GM23248 (cell line): ENCODE measurements around the gene TDRD12. TPM values are rescaled to one million over a fixed set of nuclear protein-coding genes. Genes with fewer than 3 reads are reported as not detected.

ENCODE experiments used
- DNase-seq: peaks from one replicate; pipeline ENCODE4 v3.0.0-alpha.2; 2015
- H2AFZ ChIP-seq: fragments of 200-600 bp; sonication (generic); 2 replicates; pipeline ENCODE4 v1.6.1; 2016; ENCODE audit warnings: antibody characterized with exemption
- H3F3A ChIP-seq: fragments of 200-600 bp; sonication (generic); 2 replicates; pipeline ENCODE4 v1.6.1; 2016; ENCODE audit warnings: mild to moderate bottlenecking, antibody characterized with exemption, mixed run types; ENCODE audit not compliant: insufficient read depth
- H3K27ac ChIP-seq: fragments of 200-600 bp; sonication (generic); 2 replicates; pipeline ENCODE4 v1.5.1; 2016; ENCODE audit warnings: mild to moderate bottlenecking
- H3K27me3 ChIP-seq: fragments of 200-600 bp; sonication (generic); replicated peaks from 2 replicates; pipeline ENCODE4 v1.6.1; 2016; ENCODE audit warnings: mild to moderate bottlenecking; ENCODE audit not compliant: insufficient read depth
- H3K36me3 ChIP-seq: fragments of 200-600 bp; sonication (generic); 2 replicates; pipeline ENCODE4 v1.6.1; 2016; ENCODE audit warnings: low read depth, mild to moderate bottlenecking
- H3K4me1 ChIP-seq: fragments of 200-600 bp; sonication (generic); 2 replicates; pipeline ENCODE4 v1.6.1; 2016; ENCODE audit warnings: mild to moderate bottlenecking; ENCODE audit not compliant: insufficient read depth
- H3K4me2 ChIP-seq: fragments of 200-600 bp; sonication (generic); one replicate; pipeline ENCODE4 v1.6.1; 2016; ENCODE audit warnings: mild to moderate bottlenecking; ENCODE audit not compliant: unreplicated experiment
- H3K4me3 ChIP-seq: fragments of 200-600 bp; sonication (generic); 2 replicates; pipeline ENCODE4 v1.5.1; 2016; ENCODE audit warnings: mild to moderate bottlenecking
- H3K79me2 ChIP-seq: fragments of 200-600 bp; sonication (generic); 2 replicates; pipeline ENCODE4 v1.6.1; 2016; ENCODE audit warnings: mild to moderate bottlenecking; ENCODE audit not compliant: insufficient read depth
- H3K9ac ChIP-seq: fragments of 200-600 bp; sonication (generic); 2 replicates; pipeline ENCODE4 v1.6.1; 2016; ENCODE audit warnings: mild to moderate bottlenecking
- H3K9me2 ChIP-seq: fragments of 200-600 bp; sonication (generic); 2 replicates; pipeline ENCODE4 v1.6.1; 2016; ENCODE audit warnings: mixed run types, mild to moderate bottlenecking, moderate library complexity; ENCODE audit not compliant: insufficient read depth
- H3K9me3 ChIP-seq: fragments of 200-600 bp; sonication (generic); one replicate; pipeline ENCODE4 v1.6.1; 2017; ENCODE audit warnings: low read depth
- H4K20me1 ChIP-seq: fragments of 200-600 bp; sonication (generic); 2 replicates; pipeline ENCODE4 v1.6.0; 2016; ENCODE audit not compliant: insufficient read depth
- EZH2 ChIP-seq: fragments of 200-600 bp; sonication (generic); IDR thresholded peaks from 2 replicates; pipeline ENCODE4 v1.6.1; 2018; ENCODE audit warnings: antibody characterized with exemption, mild to moderate bottlenecking; ENCODE audit not compliant: insufficient read depth, poor library complexity, severe bottlenecking
- EZH2phosphoT487 ChIP-seq: fragments of 200-600 bp; sonication (generic); IDR thresholded peaks from 2 replicates; pipeline ENCODE4 v1.6.1; 2018; ENCODE audit warnings: antibody characterized with exemption, moderate library complexity, mild to moderate bottlenecking, low read depth; ENCODE audit not compliant: insufficient read depth
- WGBS, 2 experiments: methylation state at CpG; one replicate each; pipeline ENCODE4 v1.1.6; 2015 to 2017; ENCODE audit warnings: low lambda C conversion rate in 2 of 2, low coverage in 1 of 2; ENCODE audit errors: missing lambda C conversion rate in 2 of 2; 5-methylcytosine and 5-hydroxymethylcytosine counted together
- in situ Hi-C: fragments of 300-500 bp; cut with MboI; formaldehyde crosslinking; loops from 2 replicates; pipeline ENCODE4 v1.15.0; 2020
- polyA plus RNA-seq: library from polyadenylated mRNA; unstranded; fragments of >200 nt; fragmentation: Nextera tagmentation; extraction: Ambion mirVana; gene quantifications from 2 replicates; pipeline ENCODE4 v1.2.1, GENCODE V29; 2016
- total RNA-seq: library from RNA; depleted of rRNA; stranded (reverse); fragments of >200 nt; shearing (Covaris generic); gene quantifications from 2 replicates; pipeline ENCODE4 v1.2.3, GENCODE V29; 2014

The TDRD12 gene
- total and polyA plus RNA-seq, 2 experiments from 2014 or later = 0.09 to 0.22 TPM

DNA sequence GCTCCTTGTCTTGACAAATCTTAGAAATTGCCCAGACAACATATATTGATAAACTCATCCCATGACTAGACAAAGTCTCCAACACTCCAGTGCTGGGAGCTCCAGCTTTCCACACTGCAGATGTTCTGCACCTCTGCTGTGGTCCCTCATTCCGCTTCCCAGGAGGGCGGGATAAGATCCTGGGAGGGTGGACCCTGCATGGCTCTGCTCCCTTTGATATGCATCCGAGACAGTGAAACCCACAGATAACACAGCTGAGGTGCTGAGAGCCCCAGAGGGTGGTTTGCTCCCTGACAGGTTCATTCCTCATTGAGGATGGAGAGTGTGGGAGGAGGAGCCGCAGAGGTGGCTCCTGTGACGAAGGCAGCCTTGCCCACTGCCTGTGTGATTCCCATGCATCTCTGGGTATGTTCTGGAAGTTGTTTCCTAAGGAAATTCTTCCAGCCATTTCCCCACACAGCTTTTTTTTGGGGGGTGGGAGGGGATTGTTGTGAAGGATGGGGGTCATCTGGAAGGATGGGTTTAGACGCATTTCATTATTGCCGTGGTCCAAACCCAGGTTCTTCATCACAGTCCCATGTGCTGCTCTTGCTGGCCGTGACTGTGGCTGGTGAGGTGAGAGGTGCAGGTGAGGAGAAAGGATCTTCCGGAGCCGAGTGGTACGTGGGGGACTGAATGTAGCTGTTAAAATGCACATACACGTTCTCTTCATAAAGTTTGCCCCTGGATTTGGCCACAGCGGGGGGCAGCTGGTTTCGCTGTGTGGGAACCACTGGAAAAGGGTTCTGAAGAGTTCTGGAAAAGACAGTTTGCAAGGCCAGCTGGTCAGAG, 103.6 kb downstream of the TDRD12 start:
- H3K9me3 ChIP-seq = no peaks in the 10 kb centered on the region
- no peaks in the 10 kb centered on the region for H3F3A ChIP-seq
- TF ChIP-seq EZH2phosphoT487 = no peak
- no peak for TF ChIP-seq EZH2
- no peak for DNase-seq
- WGBS, 2 experiments = 50 to 52% methylated on average over 14 of the region's 14 CpGs
- H3K79me2 ChIP-seq = no peaks in the 10 kb centered on the region
- no peaks in the 10 kb centered on the region for H4K20me1 ChIP-seq
- in situ Hi-C loops = no loop called here
- no peak overlapping the region for H3K4me3 ChIP-seq
- no peak overlapping the region for H3K4me2 ChIP-seq
- H3K27ac ChIP-seq = no peak overlapping the region
- H3K9ac ChIP-seq = no peak overlapping the region
- peaks cover 12% of the 10 kb centered on the region for H3K27me3 ChIP-seq
- H3K4me1 ChIP-seq = no peaks in the 10 kb centered on the region
- H3K36me3 ChIP-seq = no peaks in the 10 kb centered on the region
- H3K9me2 ChIP-seq = no peaks in the 10 kb centered on the region
- H2AFZ ChIP-seq = no peak overlapping the region

DNA sequence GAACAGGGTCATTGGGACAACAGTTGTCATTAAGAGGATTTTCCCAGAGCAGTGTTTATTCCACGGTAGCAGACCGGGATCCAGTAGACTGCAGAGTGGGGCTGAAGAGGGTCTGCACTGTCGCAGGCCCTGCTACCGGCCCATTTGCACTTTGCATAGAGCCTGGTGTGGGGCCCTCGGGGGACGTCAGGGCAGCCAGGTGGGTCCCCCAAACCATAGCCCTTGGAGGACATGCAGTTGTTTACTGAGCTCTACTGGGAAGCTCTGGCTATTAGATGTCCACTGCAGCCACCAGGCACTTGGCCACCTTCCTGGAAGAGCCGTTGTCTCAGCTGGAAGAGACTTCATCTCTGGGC, 104.2 kb downstream of the TDRD12 start:
- Histone ChIP-seq H3K4me2 (no peak overlapping the region), H3K36me3 (no peaks in the 10 kb centered on the region), H3K9me2 (no peaks in the 10 kb centered on the region), H4K20me1 (no peaks in the 10 kb centered on the region), H3K4me1 (no peaks in the 10 kb centered on the region), H3K79me2 (no peaks in the 10 kb centered on the region), H3F3A (no peaks in the 10 kb centered on the region), H3K9ac (no peak overlapping the region), H3K27me3 (peaks cover 12% of the 10 kb centered on the region), H3K9me3 (no peaks in the 10 kb centered on the region), H3K4me3 (no peak overlapping the region), H2AFZ (no peak overlapping the region), H3K27ac (no peak overlapping the region)
- WGBS, 2 experiments = 57 to 59% methylated on average over 5 to 7 of the region's 7 CpGs
- in situ Hi-C loops = no loop called here
- TF ChIP-seq EZH2phosphoT487 (no peak), EZH2 (no peak)
- DNase-seq = no peak

DNA sequence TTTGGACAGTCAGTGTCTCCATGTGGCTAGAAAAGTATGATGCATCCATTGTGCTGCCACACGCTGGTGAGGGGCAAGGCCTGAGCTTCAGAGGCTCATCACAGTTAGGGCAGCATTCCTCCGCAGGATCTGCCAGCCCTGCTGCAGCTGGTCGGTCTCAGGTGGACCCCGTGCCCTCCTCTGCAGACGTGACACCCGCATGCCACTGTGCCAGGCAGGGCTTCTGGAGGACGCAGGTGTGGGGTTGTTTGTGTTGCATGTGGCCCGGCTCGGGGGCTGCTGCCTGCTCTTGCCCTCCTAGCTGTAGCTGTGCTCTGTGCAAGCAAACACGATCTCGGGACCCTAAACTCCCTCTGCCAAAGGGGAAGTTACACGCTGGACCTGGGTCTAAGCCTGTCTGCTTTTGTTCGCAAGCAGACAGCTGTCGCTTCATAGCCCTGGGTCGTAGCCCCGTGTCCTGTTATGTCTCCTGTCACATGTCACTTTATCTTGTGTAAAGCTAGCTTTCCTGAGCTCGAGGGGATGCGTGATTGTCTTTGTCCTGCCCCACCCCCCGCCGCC, 104.7 kb downstream of the TDRD12 start:
- H3K9ac ChIP-seq = no peak overlapping the region

DNA sequence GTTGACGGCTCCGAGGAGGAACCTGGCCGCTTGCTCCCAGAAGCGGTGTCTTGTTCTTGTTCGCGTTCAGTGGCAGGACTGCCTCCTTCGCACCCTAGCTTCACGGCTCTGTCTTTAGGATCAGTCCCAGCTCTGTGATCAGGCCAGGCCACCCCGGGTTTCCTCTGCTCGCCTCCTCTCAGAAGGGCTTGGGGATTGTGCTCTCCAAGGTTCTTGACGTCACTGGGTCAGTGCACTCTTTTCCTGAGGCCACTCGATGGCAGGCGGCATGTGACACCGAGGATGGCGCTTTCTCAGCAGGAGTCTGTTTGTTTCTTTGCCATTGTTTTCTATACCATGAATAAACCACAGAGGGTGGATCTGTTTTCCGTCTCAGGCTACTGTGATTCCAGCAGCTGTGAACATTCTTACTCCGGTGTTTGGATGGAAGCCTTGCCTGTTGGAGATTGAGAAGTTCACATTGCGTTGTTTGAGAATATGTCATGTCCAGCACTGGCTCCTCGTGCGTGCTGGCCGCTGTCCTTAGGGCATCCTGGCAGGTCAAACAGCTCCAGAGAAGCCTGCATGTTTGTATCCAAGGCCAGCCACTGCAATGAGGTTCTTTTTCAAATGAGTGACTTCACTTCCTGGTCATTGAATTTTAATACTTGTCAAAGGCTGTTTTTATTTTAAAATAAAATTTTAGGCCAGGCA, 105.5 kb downstream of the TDRD12 start:
- WGBS, 2 experiments = 49 to 50% methylated on average over 21 of the region's 21 CpGs
- no peaks in the 10 kb centered on the region for H4K20me1 ChIP-seq
- H3F3A ChIP-seq = no peaks in the 10 kb centered on the region
- DNase-seq = no peak
- H3K27ac ChIP-seq = no peak overlapping the region
- no peaks in the 10 kb centered on the region for H3K9me2 ChIP-seq
- no peak overlapping the region for H2AFZ ChIP-seq
- H3K36me3 ChIP-seq = no peaks in the 10 kb centered on the region
- H3K9me3 ChIP-seq = no peaks in the 10 kb centered on the region
- no peaks in the 10 kb centered on the region for H3K4me1 ChIP-seq
- H3K4me2 ChIP-seq = no peak overlapping the region
- no peak overlapping the region for H3K9ac ChIP-seq
- TF ChIP-seq EZH2 = no peak
- TF ChIP-seq EZH2phosphoT487 = no peak
- in situ Hi-C loops = no loop called here
- H3K79me2 ChIP-seq = no peaks in the 10 kb centered on the region
- H3K4me3 ChIP-seq = no peak overlapping the region
- H3K27me3 ChIP-seq = peaks cover 5% of the 10 kb centered on the region

More for the DNA sequence above, 104.7 kb downstream of the TDRD12 start:
- H3K4me3 ChIP-seq = no peak overlapping the region
- DNase-seq = no peak
- no peak overlapping the region for H2AFZ ChIP-seq
- in situ Hi-C loops = no loop called here
- no peaks in the 10 kb centered on the region for H3K9me2 ChIP-seq
- no peak overlapping the region for H3K4me2 ChIP-seq
- no peaks in the 10 kb centered on the region for H3K36me3 ChIP-seq
- H4K20me1 ChIP-seq = no peaks in the 10 kb centered on the region
- no peaks in the 10 kb centered on the region for H3F3A ChIP-seq
- no peaks in the 10 kb centered on the region for H3K9me3 ChIP-seq
- no peaks in the 10 kb centered on the region for H3K79me2 ChIP-seq
- TF ChIP-seq EZH2phosphoT487 (no peak), EZH2 (no peak)
- peaks cover 12% of the 10 kb centered on the region for H3K27me3 ChIP-seq
- H3K4me1 ChIP-seq = no peaks in the 10 kb centered on the region
- 31 to 35% methylated on average over 20 of the region's 20 CpGs for WGBS, 2 experiments
- no peak overlapping the region for H3K27ac ChIP-seq
